ENCODE data around the gene NLRP4.

GRCh38 chr19:55867101-55867500 lies 30.8 kb downstream of the NLRP4 start:
- TF ChIP-seq CTCF (conservative IDR thresholded peaks at IDR 0.05; ENCODE audit: low read depth in 2 of 2) = no peak
- no peak for TF ChIP-seq EZH2 (IDR thresholded peaks at IDR 0.05; ENCODE audit: low read depth, unreplicated experiment)
- TF ChIP-seq ETS1 (IDR thresholded peaks at IDR 0.05) = no peak
- no peak for TF ChIP-seq JUNB (IDR thresholded peaks at IDR 0.05; ENCODE audit: unreplicated experiment)
- TF ChIP-seq STAT1 (IDR thresholded peaks at IDR 0.05; ENCODE audit: unreplicated experiment) = no peak
- TF ChIP-seq EZH2phosphoT487 (IDR thresholded peaks at IDR 0.05; ENCODE audit: unreplicated experiment) = no peak
- TF ChIP-seq POLR2AphosphoS5 (IDR thresholded peaks at IDR 0.05; ENCODE audit: low read depth) = no peak
- TF ChIP-seq REST (IDR thresholded peaks at IDR 0.05; ENCODE audit: unreplicated experiment) = no peak

Data from GM23338 (cell line).